Hepatocyte (in vitro differentiated cells): Measurements from ENCODE around the gene AGT.

Source experiments
- EZH2 ChIP-seq: fragments of 200-600 bp; sonication (generic); IDR thresholded peaks from 2 replicates; pipeline ENCODE4 v1.6.1; 2016; ENCODE audit warnings: antibody characterized with exemption, mild to moderate bottlenecking, borderline replicate concordance
- EZH2phosphoT487 ChIP-seq: fragments of 200-600 bp; sonication (generic); IDR thresholded peaks from one replicate; pipeline ENCODE4 v1.6.1; 2018; ENCODE audit warnings: antibody characterized with exemption, mild to moderate bottlenecking, low read depth, moderate library complexity; ENCODE audit not compliant: unreplicated experiment, severe bottlenecking
- TF ChIP-seq, protein P1 (sequence below): fragments of 200-600 bp; sonication (generic); IDR thresholded peaks from 2 replicates; pipeline ENCODE4 v1.5.1; 2016; ENCODE audit warnings: antibody characterized with exemption, mild to moderate bottlenecking; ENCODE audit not compliant: poor library complexity

GRCh38 chr1:230690101-230690500, 23.8 kb downstream of the AGT start:
- TF ChIP-seq, protein P1, sequence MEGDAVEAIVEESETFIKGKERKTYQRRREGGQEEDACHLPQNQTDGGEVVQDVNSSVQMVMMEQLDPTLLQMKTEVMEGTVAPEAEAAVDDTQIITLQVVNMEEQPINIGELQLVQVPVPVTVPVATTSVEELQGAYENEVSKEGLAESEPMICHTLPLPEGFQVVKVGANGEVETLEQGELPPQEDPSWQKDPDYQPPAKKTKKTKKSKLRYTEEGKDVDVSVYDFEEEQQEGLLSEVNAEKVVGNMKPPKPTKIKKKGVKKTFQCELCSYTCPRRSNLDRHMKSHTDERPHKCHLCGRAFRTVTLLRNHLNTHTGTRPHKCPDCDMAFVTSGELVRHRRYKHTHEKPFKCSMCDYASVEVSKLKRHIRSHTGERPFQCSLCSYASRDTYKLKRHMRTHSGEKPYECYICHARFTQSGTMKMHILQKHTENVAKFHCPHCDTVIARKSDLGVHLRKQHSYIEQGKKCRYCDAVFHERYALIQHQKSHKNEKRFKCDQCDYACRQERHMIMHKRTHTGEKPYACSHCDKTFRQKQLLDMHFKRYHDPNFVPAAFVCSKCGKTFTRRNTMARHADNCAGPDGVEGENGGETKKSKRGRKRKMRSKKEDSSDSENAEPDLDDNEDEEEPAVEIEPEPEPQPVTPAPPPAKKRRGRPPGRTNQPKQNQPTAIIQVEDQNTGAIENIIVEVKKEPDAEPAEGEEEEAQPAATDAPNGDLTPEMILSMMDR, result no peak
- TF ChIP-seq EZH2, result no peak
- TF ChIP-seq EZH2phosphoT487, result no peak
